ENCODE measurements around the gene ING1.

DNA sequence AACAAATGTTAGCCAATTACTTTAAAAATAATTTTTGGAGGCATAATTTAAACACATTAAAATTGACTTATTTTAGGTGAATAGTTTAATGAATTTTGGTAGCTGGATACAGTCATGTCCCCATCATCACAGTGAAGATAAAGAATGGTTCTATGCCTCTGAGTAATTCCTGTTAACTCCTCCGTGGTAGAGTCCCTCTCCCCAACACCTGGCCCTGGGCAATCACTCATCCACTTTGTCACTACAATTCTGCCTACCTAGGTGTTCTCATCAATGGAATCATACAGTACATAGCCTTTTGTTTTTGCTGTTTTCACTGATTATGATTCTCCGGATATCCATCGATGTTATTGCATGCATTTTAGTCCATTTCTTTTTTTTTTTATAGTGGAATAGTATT, 55.6 kb downstream of the ING1 start:
- TF ChIP-seq CTCF (IDR thresholded peaks at IDR 0.05) (no peak), EZH2 (IDR thresholded peaks at IDR 0.05; ENCODE audit: borderline replicate concordance, insufficient read depth, low read depth, low read length, poor library complexity, severe bottlenecking) (no peak)

Data from B cell (primary cell).